Endothelial cell of umbilical vein (primary cell): ENCODE results near the gene LGALS7.

Experiments used
- CTCF ChIP-seq, 2 donors: IDR thresholded peaks; 1 replicate in 1 of 2; 2 replicates in 1 of 2; pipeline ENCODE4 v1.5.1; 2011; ENCODE audit warnings: low read length in 2 of 2, mild to moderate bottlenecking in 2 of 2, moderate library complexity in 2 of 2, control low read depth in 1 of 2, inconsistent platforms in 1 of 2, low read depth in 1 of 2; ENCODE audit not compliant: insufficient read depth in 1 of 2; ENCODE audit errors: extremely low read depth in 1 of 2
- EZH2 ChIP-seq: IDR thresholded peaks from 2 replicates; pipeline ENCODE4 v1.6.1; 2012; ENCODE audit warnings: borderline replicate concordance, low read depth, mild to moderate bottlenecking, moderate library complexity, low read length, inconsistent platforms; ENCODE audit not compliant: severe bottlenecking
- FOS ChIP-seq: IDR thresholded peaks from 2 replicates; pipeline ENCODE4 v1.6.1; 2011; ENCODE audit warnings: mild to moderate bottlenecking, low read length, moderate library complexity, borderline replicate concordance; ENCODE audit not compliant: insufficient read depth
- JUN ChIP-seq: IDR thresholded peaks from 2 replicates; pipeline ENCODE4 v1.6.1; 2011; ENCODE audit warnings: borderline replicate concordance, low read depth; ENCODE audit not compliant: insufficient read length, insufficient read depth
- MYC ChIP-seq: IDR thresholded peaks from one replicate; pipeline ENCODE4 v1.6.1; 2011; ENCODE audit warnings: mild to moderate bottlenecking, low read depth, low read length
- POLR2A ChIP-seq: IDR thresholded peaks from 2 replicates; pipeline ENCODE4 v1.6.1; 2012; ENCODE audit warnings: low read depth, mild to moderate bottlenecking, control low read depth, low read length
- POLR2AphosphoS5 ChIP-seq: IDR thresholded peaks from 2 replicates; pipeline ENCODE4 v1.6.1; 2012; ENCODE audit warnings: low read depth, mild to moderate bottlenecking, control low read depth, low read length, moderate library complexity; ENCODE audit not compliant: insufficient read depth

DNA sequence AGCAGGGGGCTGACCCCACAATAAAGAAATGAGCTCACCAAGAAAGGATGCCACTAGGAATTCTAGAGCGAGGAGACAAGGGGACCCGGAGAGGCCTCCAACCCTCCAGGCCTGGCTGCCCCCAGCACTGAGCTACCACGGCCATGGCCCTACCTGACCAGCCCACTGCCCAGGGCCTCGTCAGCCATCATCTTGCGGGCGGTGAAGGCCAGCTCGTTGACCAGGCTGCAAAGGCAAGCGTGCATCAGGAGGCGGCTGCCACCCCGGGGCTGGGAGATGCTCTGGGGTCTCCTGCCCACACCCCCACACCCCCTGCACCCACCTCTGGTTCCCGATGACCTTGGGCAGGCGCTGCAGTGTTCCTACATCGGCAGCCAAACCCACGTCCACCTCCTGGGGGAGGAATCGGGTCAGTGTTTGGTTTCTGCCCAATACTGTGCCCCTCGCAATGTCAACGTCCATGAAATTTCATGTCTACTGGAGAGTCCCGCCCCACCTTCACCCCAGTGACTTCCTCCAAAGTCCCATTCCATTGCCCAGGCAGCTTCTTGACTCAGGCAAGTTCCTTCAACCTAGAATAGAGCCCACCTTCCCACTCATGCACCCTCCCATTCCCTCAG, 42.9 kb upstream of the LGALS7 start:
- no peak for TF ChIP-seq CTCF (IDR thresholded peaks at IDR 0.05; ENCODE audit: extremely low read depth in 1 of 2, insufficient read depth in 1 of 2, low read depth in 1 of 2, low read length in 2 of 2)
- no peak for TF ChIP-seq FOS
- TF ChIP-seq POLR2AphosphoS5: no peak
- no peak for TF ChIP-seq JUN
- no peak for TF ChIP-seq POLR2A
- TF ChIP-seq MYC: no peak
- TF ChIP-seq EZH2: no peak
